Measurements from ENCODE around the gene ZNF106. TPM values are rescaled to one million over a fixed set of nuclear protein-coding genes. Genes with fewer than 3 reads are reported as not detected.

Gene ZNF106
- total and polyA plus RNA-seq, 2 donors, result 8.6 to 23.7 TPM

- Histone ChIP-seq H3K9me3 (ENCODE audit: control insufficient read depth in 2 of 2, insufficient read depth in 1 of 2, low read length in 1 of 2) (peaks cover 0 to 7% of the 10 kb centered on the region in 2 donors), H3K4me1 (ENCODE audit: control insufficient read depth in 2 of 2, insufficient read depth in 2 of 2, low read length in 2 of 2) (peaks cover 0 to 23% of the 10 kb centered on the region in 2 donors), H3K27ac (ENCODE audit: low read depth in 1 of 2, low read length in 1 of 2) (no peak overlapping the region), H3K36me3 (ENCODE audit: control insufficient read depth in 2 of 2, insufficient read depth in 2 of 2, low read length in 1 of 2) (no peaks in the 10 kb centered on the region), H3K4me3 (ENCODE audit: low read length in 2 of 2) (no peak overlapping the region), H3K27me3 (ENCODE audit: control insufficient read depth in 2 of 2, insufficient read depth in 1 of 2, low read length in 1 of 2) (no peaks in the 10 kb centered on the region)
- no peak for DNase-seq (ENCODE audit: low read depth in 6 of 9, low spot score in 9 of 9)
- 94% methylated on average over 12 of the region's 12 CpGs for WGBS
Measured at GRCh38 chr15:42404461-42405235, 86.3 kb downstream of the ZNF106 start.

- Histone ChIP-seq H3K9me3 (ENCODE audit: control insufficient read depth in 2 of 2, insufficient read depth in 1 of 2, low read length in 1 of 2) (peaks cover 0 to 7% of the 10 kb centered on the region in 2 donors), H3K4me3 (ENCODE audit: low read length in 2 of 2) (no peak overlapping the region), H3K27ac (ENCODE audit: low read depth in 1 of 2, low read length in 1 of 2) (no peak overlapping the region), H3K4me1 (ENCODE audit: control insufficient read depth in 2 of 2, insufficient read depth in 2 of 2, low read length in 2 of 2) (peaks cover 0 to 23% of the 10 kb centered on the region in 2 donors), H3K36me3 (ENCODE audit: control insufficient read depth in 2 of 2, insufficient read depth in 2 of 2, low read length in 1 of 2) (peaks cover 0 to 4% of the 10 kb centered on the region in 2 donors), H3K27me3 (ENCODE audit: control insufficient read depth in 2 of 2, insufficient read depth in 1 of 2, low read length in 1 of 2) (no peaks in the 10 kb centered on the region)
- WGBS, result 96% methylated on average over 7 of the region's 7 CpGs
- DNase-seq (ENCODE audit: low read depth in 6 of 9, low spot score in 9 of 9), result no peak
Measured at GRCh38 chr15:42403389-42403788, 87.6 kb downstream of the ZNF106 start.

GRCh38 chr15:42402455-42403205 lies 88.3 kb downstream of the ZNF106 start:
- Histone ChIP-seq H3K4me3 (ENCODE audit: low read length in 2 of 2) (no peak overlapping the region), H3K36me3 (ENCODE audit: control insufficient read depth in 2 of 2, insufficient read depth in 2 of 2, low read length in 1 of 2) (peaks cover 0 to 4% of the 10 kb centered on the region in 2 donors), H3K27me3 (ENCODE audit: control insufficient read depth in 2 of 2, insufficient read depth in 1 of 2, low read length in 1 of 2) (no peaks in the 10 kb centered on the region), H3K9me3 (ENCODE audit: control insufficient read depth in 2 of 2, insufficient read depth in 1 of 2, low read length in 1 of 2) (peaks cover 0 to 7% of the 10 kb centered on the region in 2 donors), H3K27ac (ENCODE audit: low read depth in 1 of 2, low read length in 1 of 2) (no peak overlapping the region), H3K4me1 (ENCODE audit: control insufficient read depth in 2 of 2, insufficient read depth in 2 of 2, low read length in 2 of 2) (peaks cover 0 to 23% of the 10 kb centered on the region in 2 donors)
- DNase-seq (ENCODE audit: low read depth in 6 of 9, low spot score in 9 of 9), result peak in 1 of 9 donors; percentile 7
- 72% methylated on average over 15 of the region's 15 CpGs for WGBS

GRCh38 chr15:42401544-42402454 lies 89.1 kb downstream of the ZNF106 start:
- Histone ChIP-seq H3K27ac (ENCODE audit: low read depth in 1 of 2, low read length in 1 of 2) (peak overlapping the region in 1 of 2 donors; percentile 65), H3K9me3 (ENCODE audit: control insufficient read depth in 2 of 2, insufficient read depth in 1 of 2, low read length in 1 of 2) (peaks cover 0 to 7% of the 10 kb centered on the region in 2 donors), H3K36me3 (ENCODE audit: control insufficient read depth in 2 of 2, insufficient read depth in 2 of 2, low read length in 1 of 2) (peaks cover 0 to 5% of the 10 kb centered on the region in 2 donors), H3K4me1 (ENCODE audit: control insufficient read depth in 2 of 2, insufficient read depth in 2 of 2, low read length in 2 of 2) (peaks cover 0 to 23% of the 10 kb centered on the region in 2 donors), H3K27me3 (ENCODE audit: control insufficient read depth in 2 of 2, insufficient read depth in 1 of 2, low read length in 1 of 2) (no peaks in the 10 kb centered on the region), H3K4me3 (ENCODE audit: low read length in 2 of 2) (peak overlapping the region; percentile 5 to 37)
- WGBS, result 60% methylated on average over 24 of the region's 24 CpGs
- DNase-seq (ENCODE audit: low read depth in 6 of 9, low spot score in 9 of 9), result peak in 5 of 9 donors; percentile 28 to 65 (median 36)

GRCh38 chr15:42395838-42396237 lies 95.1 kb downstream of the ZNF106 start:
- Histone ChIP-seq H3K27me3 (ENCODE audit: control insufficient read depth in 2 of 2, insufficient read depth in 1 of 2, low read length in 1 of 2) (no peaks in the 10 kb centered on the region), H3K36me3 (ENCODE audit: control insufficient read depth in 2 of 2, insufficient read depth in 2 of 2, low read length in 1 of 2) (peaks cover 0 to 6% of the 10 kb centered on the region in 2 donors)
- 88% methylated on average over 1 of the region's 1 CpG for WGBS

GRCh38 chr15:42394106-42394505 lies 96.8 kb downstream of the ZNF106 start:
- Histone ChIP-seq H3K4me3 (ENCODE audit: low read length in 2 of 2) (no peak overlapping the region), H3K9me3 (ENCODE audit: control insufficient read depth in 2 of 2, insufficient read depth in 1 of 2, low read length in 1 of 2) (no peaks in the 10 kb centered on the region), H3K27me3 (ENCODE audit: control insufficient read depth in 2 of 2, insufficient read depth in 1 of 2, low read length in 1 of 2) (no peaks in the 10 kb centered on the region), H3K4me1 (ENCODE audit: control insufficient read depth in 2 of 2, insufficient read depth in 2 of 2, low read length in 2 of 2) (no peaks in the 10 kb centered on the region), H3K27ac (ENCODE audit: low read depth in 1 of 2, low read length in 1 of 2) (no peak overlapping the region), H3K36me3 (ENCODE audit: control insufficient read depth in 2 of 2, insufficient read depth in 2 of 2, low read length in 1 of 2) (peaks cover 0 to 3% of the 10 kb centered on the region in 2 donors)
- no peak for DNase-seq (ENCODE audit: low read depth in 6 of 9, low spot score in 9 of 9)
- WGBS, result 96% methylated on average over 13 of the region's 13 CpGs

More at GRCh38 chr15:42395838-42396237, 95.1 kb downstream of the ZNF106 start:
- no peaks in the 10 kb centered on the region for H3K4me1 ChIP-seq (ENCODE audit: control insufficient read depth in 2 of 2, insufficient read depth in 2 of 2, low read length in 2 of 2)
- H3K4me3 ChIP-seq (ENCODE audit: low read length in 2 of 2), result no peak overlapping the region
- no peaks in the 10 kb centered on the region for H3K9me3 ChIP-seq (ENCODE audit: control insufficient read depth in 2 of 2, insufficient read depth in 1 of 2, low read length in 1 of 2)
- no peak for DNase-seq (ENCODE audit: low read depth in 6 of 9, low spot score in 9 of 9)
- no peak overlapping the region for H3K27ac ChIP-seq (ENCODE audit: low read depth in 1 of 2, low read length in 1 of 2)

- no peak overlapping the region for H3K27ac ChIP-seq (ENCODE audit: low read depth in 1 of 2, low read length in 1 of 2)
- no peaks in the 10 kb centered on the region for H3K9me3 ChIP-seq (ENCODE audit: control insufficient read depth in 2 of 2, insufficient read depth in 1 of 2, low read length in 1 of 2)
- no peaks in the 10 kb centered on the region for H3K4me1 ChIP-seq (ENCODE audit: control insufficient read depth in 2 of 2, insufficient read depth in 2 of 2, low read length in 2 of 2)
- peaks cover 0 to 3% of the 10 kb centered on the region in 2 donors for H3K36me3 ChIP-seq (ENCODE audit: control insufficient read depth in 2 of 2, insufficient read depth in 2 of 2, low read length in 1 of 2)
- H3K27me3 ChIP-seq (ENCODE audit: control insufficient read depth in 2 of 2, insufficient read depth in 1 of 2, low read length in 1 of 2), result no peaks in the 10 kb centered on the region
- H3K4me3 ChIP-seq (ENCODE audit: low read length in 2 of 2), result no peak overlapping the region
- 97% methylated on average over 11 of the region's 11 CpGs for WGBS
- no peak for DNase-seq (ENCODE audit: low read depth in 6 of 9, low spot score in 9 of 9)
Measured at GRCh38 chr15:42392309-42393024, 98.5 kb downstream of the ZNF106 start.

- H3K27ac ChIP-seq (ENCODE audit: low read depth in 1 of 2, low read length in 1 of 2), result no peak overlapping the region
- no peak overlapping the region for H3K4me3 ChIP-seq (ENCODE audit: low read length in 2 of 2)
- no peaks in the 10 kb centered on the region for H3K27me3 ChIP-seq (ENCODE audit: control insufficient read depth in 2 of 2, insufficient read depth in 1 of 2, low read length in 1 of 2)
- peaks cover 0 to 15% of the 10 kb centered on the region in 2 donors for H3K4me1 ChIP-seq (ENCODE audit: control insufficient read depth in 2 of 2, insufficient read depth in 2 of 2, low read length in 2 of 2)
- H3K36me3 ChIP-seq (ENCODE audit: control insufficient read depth in 2 of 2, insufficient read depth in 2 of 2, low read length in 1 of 2), result no peaks in the 10 kb centered on the region
- no peaks in the 10 kb centered on the region for H3K9me3 ChIP-seq (ENCODE audit: control insufficient read depth in 2 of 2, insufficient read depth in 1 of 2, low read length in 1 of 2)
- 94% methylated on average over 8 of the region's 8 CpGs for WGBS
- DNase-seq (ENCODE audit: low read depth in 6 of 9, low spot score in 9 of 9), result no peak
Measured at GRCh38 chr15:42387603-42388002, 103.3 kb downstream of the ZNF106 start.
